ENCODE data around the gene ICAM3. TPM values are rescaled to one million over a fixed set of nuclear protein-coding genes. Genes with fewer than 3 reads are reported as not detected.

Gene ICAM3, protein sequence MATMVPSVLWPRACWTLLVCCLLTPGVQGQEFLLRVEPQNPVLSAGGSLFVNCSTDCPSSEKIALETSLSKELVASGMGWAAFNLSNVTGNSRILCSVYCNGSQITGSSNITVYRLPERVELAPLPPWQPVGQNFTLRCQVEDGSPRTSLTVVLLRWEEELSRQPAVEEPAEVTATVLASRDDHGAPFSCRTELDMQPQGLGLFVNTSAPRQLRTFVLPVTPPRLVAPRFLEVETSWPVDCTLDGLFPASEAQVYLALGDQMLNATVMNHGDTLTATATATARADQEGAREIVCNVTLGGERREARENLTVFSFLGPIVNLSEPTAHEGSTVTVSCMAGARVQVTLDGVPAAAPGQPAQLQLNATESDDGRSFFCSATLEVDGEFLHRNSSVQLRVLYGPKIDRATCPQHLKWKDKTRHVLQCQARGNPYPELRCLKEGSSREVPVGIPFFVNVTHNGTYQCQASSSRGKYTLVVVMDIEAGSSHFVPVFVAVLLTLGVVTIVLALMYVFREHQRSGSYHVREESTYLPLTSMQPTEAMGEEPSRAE
- 4.2 and 6.7 TPM in 2 replicates for total RNA-seq

DNA sequence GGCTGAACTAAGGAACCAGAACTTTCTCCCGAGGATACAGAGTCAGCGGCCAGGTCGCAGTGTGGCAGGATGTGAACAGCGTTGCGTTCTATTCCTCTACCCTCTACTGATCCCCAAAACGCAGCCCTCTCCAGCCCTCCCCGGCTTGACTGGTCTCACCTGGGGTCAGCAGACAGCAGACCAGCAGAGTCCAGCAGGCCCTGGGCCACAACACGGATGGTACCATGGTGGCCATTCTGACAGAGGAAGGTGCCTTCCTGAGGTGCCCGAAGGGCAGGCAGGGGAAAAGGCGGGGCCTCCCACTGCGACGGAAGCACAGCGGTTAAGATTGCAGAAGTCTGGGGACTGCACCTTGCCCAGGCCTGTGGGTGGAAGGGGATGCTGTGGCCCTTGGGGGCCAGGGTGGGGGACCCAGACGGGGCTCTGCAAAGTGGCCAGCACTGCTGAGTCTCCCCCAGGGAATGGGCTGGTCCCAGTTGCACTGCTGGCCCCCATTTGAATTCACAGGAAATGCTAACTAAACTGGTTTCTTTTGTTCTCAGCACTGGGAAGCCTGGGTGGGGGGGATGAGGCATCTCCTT is at the start of gene ICAM3:
ICAM3 (minus strand) TSS at position 245 of the 581 bp plus-strand sequence; CDS start at position 235, 10 bp downstream.

DNA sequence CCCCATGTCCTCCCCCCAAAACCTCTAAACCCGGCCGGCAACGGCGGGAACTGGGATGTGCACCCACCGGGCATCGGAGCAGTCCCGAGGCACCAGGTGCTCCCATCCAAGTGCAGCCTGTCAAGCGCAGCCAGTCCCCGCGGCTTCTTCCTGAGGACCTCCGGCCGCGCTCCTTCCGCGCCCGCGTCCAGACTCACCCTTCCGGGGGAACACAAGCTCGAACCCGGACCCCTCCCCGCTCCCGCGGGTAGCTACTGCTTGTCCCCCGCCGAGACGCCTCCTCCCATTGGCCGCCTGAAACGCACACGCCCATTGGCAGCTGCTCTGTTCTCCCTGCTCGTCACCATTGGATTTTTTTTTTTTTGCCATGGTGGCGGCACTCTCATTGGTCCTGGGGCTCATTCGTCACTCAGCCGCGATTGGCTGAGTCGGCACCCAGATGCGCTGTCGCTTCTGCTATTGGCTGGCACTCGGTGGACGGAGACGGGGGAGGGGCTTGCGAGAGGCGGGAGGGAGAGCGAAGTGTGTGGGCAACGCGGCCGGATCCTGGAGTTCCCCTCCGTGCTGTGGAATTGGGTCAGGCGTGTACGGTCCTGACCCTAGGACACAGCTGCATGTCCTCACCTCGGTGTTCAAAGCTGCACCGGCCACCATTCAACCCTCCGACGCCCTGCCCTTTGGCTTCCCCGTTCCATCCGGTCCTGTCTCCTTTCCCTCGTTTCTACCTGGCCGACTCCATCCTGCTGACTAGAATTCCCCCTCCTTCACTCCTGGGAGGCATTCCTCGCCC is 41.1 kb upstream of the ICAM3 start, which contains the start of gene TYK2:
TYK2 (minus strand) TSS at position 260 of the 790 bp plus-strand sequence. CDS start 2,166 bp downstream, outside the sequence.

DNA sequence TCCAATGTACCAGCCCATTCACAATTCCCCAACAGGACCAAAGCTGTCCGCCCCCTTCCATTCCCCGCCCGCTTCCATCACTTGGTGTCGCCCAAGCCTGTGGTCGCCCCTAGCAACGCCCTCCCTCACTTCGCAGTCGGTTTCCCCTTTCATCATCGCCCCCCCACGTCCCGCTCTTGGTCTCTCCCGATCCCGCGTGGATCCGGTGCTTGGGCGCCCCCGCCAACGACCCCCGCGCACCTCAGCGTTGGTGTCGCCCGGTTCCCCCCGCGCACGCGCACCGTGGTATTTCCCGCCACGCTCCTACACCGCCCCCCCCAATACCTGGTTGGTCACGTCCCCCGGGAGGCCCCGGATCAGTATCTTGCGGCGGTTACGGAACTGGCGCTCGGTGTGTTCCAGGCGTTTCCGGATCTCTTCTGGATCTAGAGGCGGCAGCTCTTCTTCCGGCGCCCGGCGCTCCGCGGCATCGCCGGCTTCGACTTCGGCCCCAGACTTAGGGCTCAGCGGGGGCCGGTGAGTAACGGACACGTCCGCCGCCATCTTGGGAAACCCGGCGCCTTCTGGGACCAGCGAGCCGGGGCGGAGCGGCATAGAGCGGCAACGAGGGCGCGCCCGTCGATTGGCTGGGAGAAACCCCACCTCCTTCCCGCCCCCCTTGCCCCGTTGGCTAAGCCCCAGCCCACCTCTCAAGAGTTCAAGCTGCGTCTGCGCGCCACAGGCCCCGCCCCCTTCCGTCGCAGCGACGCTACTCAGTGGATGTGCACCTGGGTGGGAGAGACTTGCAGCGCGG is 6.3 kb downstream of the ICAM3 start, which contains the start of gene RAVER1:
RAVER1 (minus strand) TSS at position 565 of the 793 bp plus-strand sequence; CDS start at position 543, 22 bp downstream.

DNA sequence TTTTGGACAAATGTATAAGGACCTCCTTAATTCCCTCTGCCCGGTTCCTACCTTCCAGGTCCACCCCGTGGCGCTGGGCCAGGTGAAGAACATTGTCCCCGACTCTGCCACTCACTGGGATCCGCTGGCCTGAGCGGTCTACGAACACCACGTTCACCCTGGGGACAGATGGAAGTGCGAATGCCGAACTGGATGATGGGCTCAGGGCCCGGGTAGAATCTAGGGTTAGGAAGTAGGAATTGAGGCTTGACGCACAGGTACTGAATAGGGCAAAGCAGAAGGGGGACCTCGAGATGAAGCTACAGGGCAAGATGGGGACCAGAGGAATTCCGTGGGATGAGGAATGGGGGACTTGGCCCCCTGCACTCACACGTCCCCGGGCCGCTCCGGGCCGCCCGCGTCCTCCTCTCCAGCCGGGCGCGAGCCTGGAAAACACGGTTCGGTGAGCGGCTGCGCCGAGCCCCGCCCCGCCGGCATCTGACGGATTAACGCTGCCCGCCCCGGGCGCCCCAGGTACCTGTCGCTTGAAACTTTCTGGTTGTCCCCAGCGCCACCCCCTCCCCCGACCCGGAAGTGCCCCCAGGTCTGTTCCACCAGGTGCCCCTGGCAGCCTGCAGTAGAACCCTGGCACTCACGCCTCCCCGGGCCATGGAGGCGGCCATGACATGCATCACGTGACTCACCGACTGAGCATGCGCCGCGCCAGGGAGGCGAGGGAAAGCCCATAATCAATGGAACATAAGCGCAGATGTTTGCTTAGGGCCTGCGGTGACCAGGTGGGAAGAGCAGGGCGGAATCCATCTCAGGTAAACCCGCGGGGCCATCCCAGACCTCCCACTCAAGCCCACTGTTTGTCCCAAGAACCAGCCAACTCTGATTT is 23.8 kb downstream of the ICAM3 start, which contains the start of gene FDX2:
FDX2 (minus strand) TSS at position 681 of the 880 bp plus-strand sequence; CDS start at position 662, 19 bp downstream.

DNA sequence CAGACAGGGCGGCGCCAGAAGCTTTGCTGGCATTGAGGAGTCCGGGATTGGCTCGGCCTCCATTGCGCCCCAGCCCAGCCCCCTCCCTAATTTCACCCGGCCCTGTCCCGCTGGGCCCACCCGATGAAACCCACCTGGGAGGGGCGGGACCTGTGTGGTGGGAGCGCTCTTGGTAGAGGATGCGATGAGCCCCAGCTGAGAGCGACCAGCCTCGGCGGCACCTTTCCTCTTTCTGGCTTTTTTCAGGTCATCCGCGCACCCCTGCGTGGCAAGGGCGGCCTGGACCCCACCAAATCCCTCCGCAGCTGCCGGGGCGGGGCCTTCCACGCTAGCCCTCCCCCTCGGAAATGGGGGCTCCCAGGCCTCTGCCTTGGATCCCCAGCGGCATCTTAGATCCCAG is 30.0 kb downstream of the ICAM3 start, which contains the start of gene ZGLP1:
ZGLP1 (minus strand) TSS at position 393 of the 400 bp plus-strand sequence.

DNA sequence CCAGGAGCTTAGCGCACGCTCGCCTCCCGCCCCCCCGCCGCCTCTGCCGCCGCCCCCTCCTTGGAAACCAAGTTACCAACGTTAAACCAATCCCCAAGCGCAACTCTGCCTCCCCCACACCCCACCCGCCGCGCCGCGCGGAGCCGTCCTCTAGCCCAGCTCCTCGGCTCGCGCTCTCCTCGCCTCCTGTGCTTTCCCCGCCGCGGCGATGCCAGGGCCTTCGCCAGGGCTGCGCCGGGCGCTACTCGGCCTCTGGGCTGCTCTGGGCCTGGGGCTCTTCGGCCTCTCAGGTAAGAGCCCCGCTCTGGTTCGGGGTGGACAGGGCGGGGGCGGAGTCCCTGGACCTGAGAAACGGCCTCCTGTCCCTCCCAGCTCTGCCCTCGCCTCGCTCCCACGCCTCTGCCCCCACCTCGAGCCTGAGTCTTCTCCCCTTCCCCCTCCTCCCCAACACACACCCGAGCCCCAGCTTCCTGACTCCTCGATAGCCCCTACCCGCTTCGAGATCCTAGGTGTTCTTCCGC is 49.5 kb downstream of the ICAM3 start, which contains the start of gene ICAM5:
ICAM5 (plus strand) TSS at position 117 of the 521 bp plus-strand sequence; CDS start at position 209, 92 bp downstream.

DNA sequence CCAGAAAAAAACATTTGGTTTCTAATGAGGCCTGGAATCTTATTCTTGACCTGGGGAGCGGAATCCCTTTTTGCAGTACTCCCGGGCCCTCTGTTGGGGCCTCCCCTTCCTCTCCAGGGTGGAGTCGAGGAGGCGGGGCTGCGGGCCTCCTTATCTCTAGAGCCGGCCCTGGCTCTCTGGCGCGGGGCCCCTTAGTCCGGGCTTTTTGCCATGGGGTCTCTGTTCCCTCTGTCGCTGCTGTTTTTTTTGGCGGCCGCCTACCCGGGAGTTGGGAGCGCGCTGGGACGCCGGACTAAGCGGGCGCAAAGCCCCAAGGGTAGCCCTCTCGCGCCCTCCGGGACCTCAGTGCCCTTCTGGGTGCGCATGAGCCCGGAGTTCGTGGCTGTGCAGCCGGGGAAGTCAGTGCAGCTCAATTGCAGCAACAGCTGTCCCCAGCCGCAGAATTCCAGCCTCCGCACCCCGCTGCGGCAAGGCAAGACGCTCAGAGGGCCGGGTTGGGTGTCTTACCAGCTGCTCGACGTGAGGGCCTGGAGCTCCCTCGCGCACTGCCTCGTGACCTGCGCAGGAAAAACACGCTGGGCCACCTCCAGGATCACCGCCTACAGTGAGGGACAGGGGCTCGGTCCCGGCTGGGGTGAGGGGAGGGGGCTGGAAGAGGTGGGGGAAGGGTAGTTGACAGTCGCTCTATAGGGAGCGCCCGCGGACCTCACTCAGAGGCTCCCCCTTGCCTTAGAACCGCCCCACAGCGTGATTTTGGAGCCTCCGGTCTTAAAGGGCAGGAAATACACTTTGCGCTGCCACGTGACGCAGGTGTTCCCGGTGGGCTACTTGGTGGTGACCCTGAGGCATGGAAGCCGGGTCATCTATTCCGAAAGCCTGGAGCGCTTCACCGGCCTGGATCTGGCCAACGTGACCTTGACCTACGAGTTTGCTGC is 52.4 kb downstream of the ICAM3 start, which contains the start of gene ICAM4:
ICAM4 (plus strand) TSS at position 153 of the 935 bp plus-strand sequence; CDS start at position 211, 58 bp downstream.

Other genes with a start within 250 kb of the ICAM3 start
- 0.13 and 0.80 TPM in 2 replicates for gene ANGPTL6, start 236.9 kb downstream of the ICAM3 start, total RNA-seq
- 37.5 and 38.7 TPM in 2 replicates for gene PPAN, start 233.3 kb downstream of the ICAM3 start, total RNA-seq
- 1.8 and 6.6 TPM in 2 replicates for gene P2RY11, start 227.9 kb downstream of the ICAM3 start, total RNA-seq
- gene EIF3G, start 219.7 kb downstream of the ICAM3 start, total RNA-seq: 269 and 279 TPM in 2 replicates
- gene DNMT1, start 144.7 kb downstream of the ICAM3 start, total RNA-seq: 99.0 and 101 TPM in 2 replicates
- gene S1PR2, start 108.3 kb downstream of the ICAM3 start, total RNA-seq: 21.7 and 69.8 TPM in 2 replicates
- gene MRPL4, start 87.4 kb downstream of the ICAM3 start, total RNA-seq: 93.2 and 98.0 TPM in 2 replicates
- gene ICAM1, start 68.5 kb downstream of the ICAM3 start, total RNA-seq: 36.0 and 177 TPM in 2 replicates
- 3.4 and 9.3 TPM in 2 replicates for gene ICAM4, start 52.7 kb downstream of the ICAM3 start, total RNA-seq
- 16.4 and 26.7 TPM in 2 replicates for gene ICAM5, start 49.7 kb downstream of the ICAM3 start, total RNA-seq
- gene ZGLP1, start 29.8 kb downstream of the ICAM3 start, total RNA-seq: 0.32 and 0.52 TPM in 2 replicates
- 17.3 and 45.3 TPM in 2 replicates for gene FDX2, start 23.6 kb downstream of the ICAM3 start, total RNA-seq
- gene RAVER1, start 6.1 kb downstream of the ICAM3 start, total RNA-seq: 38.0 and 49.8 TPM in 2 replicates
- gene TYK2, start 40.9 kb upstream of the ICAM3 start, total RNA-seq: 75.8 and 80.0 TPM in 2 replicates
- gene CDC37, start 63.9 kb upstream of the ICAM3 start, total RNA-seq: 122 and 193 TPM in 2 replicates
- 5.7 and 11.7 TPM in 2 replicates for gene PDE4A, start 80.9 kb upstream of the ICAM3 start, total RNA-seq
- 69.4 and 99.2 TPM in 2 replicates for gene KEAP1, start 163.7 kb upstream of the ICAM3 start, total RNA-seq
- gene S1PR5, start 177.8 kb upstream of the ICAM3 start, total RNA-seq: 0.16 and 3.4 TPM in 2 replicates
- 24.6 and 33.5 TPM in 2 replicates for gene ATG4D, start 204.3 kb upstream of the ICAM3 start, total RNA-seq
- 12.0 and 16.5 TPM in 2 replicates for gene KRI1, start 226.4 kb upstream of the ICAM3 start, total RNA-seq
- 6.1 and 6.7 TPM in 2 replicates for gene CDKN2D, start 229.4 kb upstream of the ICAM3 start, total RNA-seq
- 5.6 TPM in 1 of 2 replicates, not detected in the other for gene AP1M2, start 247.7 kb upstream of the ICAM3 start, total RNA-seq